Activated CD8-positive, alpha-beta memory T cell treated with anti-CD3 and anti-CD28 coated beads, Interleukin-2, amount 10 ng/mL, durations not matched to agents 7 days and 5 days (primary cell): ENCODE results near the gene CETN3. TPM values are rescaled to one million over a fixed set of nuclear protein-coding genes. Genes with fewer than 3 reads are reported as not detected.
"Not testable (repeated sequence)": the region's sequence is repeated elsewhere in the genome, so short reads cannot be mapped to it uniquely, and the experiment has no call there.

Source experiments
- ATAC-seq: fragments of 150-1000 bp; cut with Tn5 transposase; one replicate; pipeline ENCODE4 v1.10.0; 2021; ENCODE audit warnings: moderate library complexity
- CTCF ChIA-PET: fragments of 350-600 bp; sonication (Branson Sonifier 250); formaldehyde crosslinking; loops from one replicate; lab custom pipeline; 2021; ENCODE audit warnings: antibody characterized with exemption; lab: Charles Lee
- DNase-seq: peaks from one replicate; pipeline ENCODE4 v3.0.0-alpha.2; 2020
- H3K27ac Mint-ChIP-seq: one replicate; pipeline ENCODE4 v1.8.0; 2021; ENCODE audit warnings: mild to moderate bottlenecking, mixed read lengths
- H3K27me3 Mint-ChIP-seq: one replicate; pipeline ENCODE4 v1.8.0; 2021; ENCODE audit warnings: mixed read lengths
- H3K36me3 Mint-ChIP-seq: one replicate; pipeline ENCODE4 v1.8.0; 2021; ENCODE audit warnings: mild to moderate bottlenecking, mixed read lengths
- H3K4me1 Mint-ChIP-seq: one replicate; pipeline ENCODE4 v1.8.0; 2021; ENCODE audit warnings: mixed read lengths
- H3K4me3 Mint-ChIP-seq: one replicate; pipeline ENCODE4 v1.8.0; 2021; ENCODE audit warnings: mild to moderate bottlenecking, moderate library complexity, mixed read lengths
- H3K9me3 Mint-ChIP-seq: one replicate; pipeline ENCODE4 v1.8.0; 2022; ENCODE audit warnings: low read depth, mixed read lengths
- total RNA-seq, 2 experiments: library from RNA; stranded (reverse); gene quantifications; one replicate each; pipeline ENCODE4 v1.2.3, GENCODE V29; 2021

The CETN3 gene
- total RNA-seq, 2 experiments from 2014 or later, result 28.0 TPM

- Mint-ChIP-seq H3K27ac (no peak overlapping the region), H3K27me3 (peaks cover 14% of the 10 kb centered on the region), H3K36me3 (no peaks in the 10 kb centered on the region), H3K4me3 (no peak overlapping the region), H3K4me1 (no peaks in the 10 kb centered on the region), H3K9me3 (peaks cover 3% of the 10 kb centered on the region)
- no peak for DNase-seq
- ATAC-seq, result no peak
- CTCF ChIA-PET, result no interaction called here
These were observed 40.9 kb downstream of the CETN3 start for GRCh38 chr5:90368454-90369246.

DNA sequence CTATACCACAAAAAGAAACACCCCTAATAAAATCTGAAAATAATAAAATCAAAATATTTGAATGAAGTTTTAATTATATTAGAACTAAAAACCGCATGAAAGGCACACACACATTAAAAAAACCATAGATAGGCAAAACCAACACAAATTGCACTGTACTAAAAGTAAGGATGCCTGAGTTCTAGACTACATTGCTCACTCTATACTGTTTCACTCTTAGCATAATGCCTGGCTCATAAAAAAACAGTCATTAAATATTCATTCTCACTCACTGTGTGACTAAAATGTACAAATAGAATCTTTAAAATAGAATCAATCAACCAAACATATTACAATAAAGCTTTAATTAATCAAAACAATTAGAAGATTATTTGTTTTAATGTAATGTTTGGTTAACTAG lies 41.7 kb downstream of the CETN3 start:
- Mint-ChIP-seq H3K27ac (no peak overlapping the region), H3K36me3 (no peaks in the 10 kb centered on the region), H3K4me3 (no peak overlapping the region), H3K9me3 (peaks cover 3% of the 10 kb centered on the region), H3K27me3 (peaks cover 11% of the 10 kb centered on the region), H3K4me1 (no peaks in the 10 kb centered on the region)
- DNase-seq (no peak), ATAC-seq (no peak)
- CTCF ChIA-PET, result no interaction called here

GRCh38 chr5:90366948-90367347 lies 42.6 kb downstream of the CETN3 start:
- H3K9me3 Mint-ChIP-seq, result peaks cover 1% of the 10 kb centered on the region
- H3K27me3 Mint-ChIP-seq, result peaks cover 11% of the 10 kb centered on the region
- ATAC-seq (no peak), DNase-seq (no peak)
- CTCF ChIA-PET, result no interaction called here
- H3K36me3 Mint-ChIP-seq, result no peaks in the 10 kb centered on the region
- no peak overlapping the region for H3K4me3 Mint-ChIP-seq
- H3K4me1 Mint-ChIP-seq, result no peaks in the 10 kb centered on the region
- H3K27ac Mint-ChIP-seq, result no peak overlapping the region

DNA sequence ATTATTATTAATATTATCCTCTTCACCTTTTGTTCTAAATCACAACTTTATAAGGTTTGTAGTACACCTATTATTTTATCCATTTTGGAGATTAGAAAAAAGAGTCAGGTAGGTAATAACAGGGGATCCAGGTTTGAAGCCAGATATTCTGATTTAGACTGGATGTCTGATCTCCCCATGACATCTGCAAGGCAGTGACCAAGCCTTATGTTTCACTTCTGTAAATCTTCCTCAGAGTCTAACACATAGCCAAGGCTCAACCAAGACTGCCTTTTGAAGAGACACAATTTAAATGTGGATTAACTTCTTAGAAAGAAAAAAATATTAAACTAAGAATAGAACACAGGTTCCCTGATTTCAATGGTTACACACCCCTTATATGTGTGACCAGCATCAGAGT lies 44.2 kb downstream of the CETN3 start:
- CTCF ChIA-PET, result no interaction called here
- ATAC-seq (no peak), DNase-seq (no peak)
- no peaks in the 10 kb centered on the region for H3K36me3 Mint-ChIP-seq
- no peaks in the 10 kb centered on the region for H3K9me3 Mint-ChIP-seq
- no peaks in the 10 kb centered on the region for H3K4me1 Mint-ChIP-seq
- no peak overlapping the region for H3K4me3 Mint-ChIP-seq
- no peak overlapping the region for H3K27ac Mint-ChIP-seq
- H3K27me3 Mint-ChIP-seq, result peaks cover 16% of the 10 kb centered on the region

DNA sequence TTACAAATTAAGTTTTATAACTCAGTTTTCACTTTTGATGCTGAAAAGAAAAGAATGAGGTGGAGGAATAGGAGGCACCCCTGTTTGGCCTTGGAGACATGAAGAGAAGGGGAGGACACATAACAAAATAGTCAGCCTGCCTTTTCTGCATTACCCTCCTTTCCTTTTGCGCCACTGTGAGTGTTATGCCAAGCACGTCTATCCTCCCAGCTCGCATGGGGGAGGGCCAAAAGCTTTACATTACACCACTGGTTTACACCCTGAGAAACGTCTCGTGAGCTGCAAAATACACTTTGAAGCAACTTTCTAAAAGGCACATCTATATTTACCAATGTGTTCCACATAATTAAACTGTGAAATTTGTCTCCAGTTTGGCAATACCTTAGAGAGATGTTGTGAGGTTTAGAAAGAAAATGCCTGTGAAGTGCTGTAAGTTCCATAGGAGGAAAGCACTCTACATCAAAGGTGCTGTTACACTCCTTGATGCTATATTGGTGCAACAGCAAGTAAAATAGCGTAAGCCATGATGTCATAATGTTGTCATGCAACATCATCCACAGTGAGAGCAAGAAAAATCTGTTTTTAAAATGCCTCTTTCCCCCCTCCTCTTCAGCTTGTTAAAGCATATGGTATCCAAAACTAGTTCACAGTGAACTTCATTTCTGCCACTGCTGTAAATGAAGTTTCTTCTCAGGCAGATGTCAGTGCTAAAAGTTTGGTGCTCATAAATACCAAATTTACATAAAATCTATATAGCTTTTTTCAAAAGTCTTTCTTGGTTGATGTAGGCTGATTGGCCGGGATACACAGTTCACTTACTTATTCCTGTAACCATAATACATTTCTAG lies 50.3 kb downstream of the CETN3 start:
- CTCF ChIA-PET, result no interaction called here
- no peak overlapping the region for H3K27ac Mint-ChIP-seq
- H3K36me3 Mint-ChIP-seq, result no peaks in the 10 kb centered on the region
- H3K27me3 Mint-ChIP-seq, result peaks cover 6% of the 10 kb centered on the region
- DNase-seq, result no peak
- no peak overlapping the region for H3K4me3 Mint-ChIP-seq
- H3K4me1 Mint-ChIP-seq, result no peaks in the 10 kb centered on the region
- no peak for ATAC-seq
- H3K9me3 Mint-ChIP-seq, result no peaks in the 10 kb centered on the region

DNA sequence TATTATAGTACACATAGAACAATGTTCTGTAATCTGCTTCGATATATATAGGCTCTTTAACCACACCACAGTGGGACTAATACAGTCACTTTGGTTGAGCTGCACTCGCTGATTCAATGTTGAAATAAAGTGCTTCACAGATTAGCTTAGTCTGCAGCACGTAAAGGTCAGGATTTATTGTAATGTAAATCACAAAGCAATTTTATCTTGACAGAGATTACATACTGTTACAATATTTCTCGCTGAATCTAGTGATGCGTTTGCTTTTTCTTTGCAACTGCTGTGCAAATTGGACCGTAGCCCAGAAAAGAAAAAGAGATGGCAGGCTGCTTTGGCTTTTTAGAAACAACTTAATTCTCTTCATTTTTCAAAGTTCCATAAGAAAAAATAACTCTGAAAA lies 52.9 kb downstream of the CETN3 start:
- no peaks in the 10 kb centered on the region for H3K36me3 Mint-ChIP-seq
- H3K9me3 Mint-ChIP-seq, result no peaks in the 10 kb centered on the region
- H3K4me1 Mint-ChIP-seq, result no peaks in the 10 kb centered on the region
- no peak overlapping the region for H3K27ac Mint-ChIP-seq
- ATAC-seq (no peak), DNase-seq (no peak)
- no peak overlapping the region for H3K4me3 Mint-ChIP-seq
- CTCF ChIA-PET, result no interaction called here
- peaks cover 9% of the 10 kb centered on the region for H3K27me3 Mint-ChIP-seq

DNA sequence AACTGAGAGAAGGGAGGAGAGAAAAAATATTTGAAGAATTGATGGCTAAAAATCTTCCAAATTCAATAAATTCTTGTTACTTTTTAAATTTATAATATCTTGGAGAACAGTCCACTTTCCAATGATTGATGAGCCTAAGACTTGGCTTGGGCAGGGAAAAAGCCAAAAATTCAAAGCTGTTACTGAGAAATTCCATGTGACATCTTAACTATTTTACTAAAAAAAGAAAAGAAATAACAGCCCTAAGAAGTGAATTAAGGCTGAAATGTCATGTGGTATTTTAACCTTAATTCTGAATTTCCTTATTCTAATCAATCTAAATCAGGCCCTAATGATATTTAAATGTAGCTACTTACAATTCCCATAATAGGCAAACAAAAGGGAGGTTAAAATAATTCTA lies 53.4 kb downstream of the CETN3 start:
- DNase-seq, result no peak
- H3K27me3 Mint-ChIP-seq, result peaks cover 8% of the 10 kb centered on the region
- H3K4me3 Mint-ChIP-seq, result no peak overlapping the region
- H3K4me1 Mint-ChIP-seq, result no peaks in the 10 kb centered on the region
- CTCF ChIA-PET, result no interaction called here
- ATAC-seq, result no peak
- no peaks in the 10 kb centered on the region for H3K36me3 Mint-ChIP-seq
- no peak overlapping the region for H3K27ac Mint-ChIP-seq
- no peaks in the 10 kb centered on the region for H3K9me3 Mint-ChIP-seq

DNA sequence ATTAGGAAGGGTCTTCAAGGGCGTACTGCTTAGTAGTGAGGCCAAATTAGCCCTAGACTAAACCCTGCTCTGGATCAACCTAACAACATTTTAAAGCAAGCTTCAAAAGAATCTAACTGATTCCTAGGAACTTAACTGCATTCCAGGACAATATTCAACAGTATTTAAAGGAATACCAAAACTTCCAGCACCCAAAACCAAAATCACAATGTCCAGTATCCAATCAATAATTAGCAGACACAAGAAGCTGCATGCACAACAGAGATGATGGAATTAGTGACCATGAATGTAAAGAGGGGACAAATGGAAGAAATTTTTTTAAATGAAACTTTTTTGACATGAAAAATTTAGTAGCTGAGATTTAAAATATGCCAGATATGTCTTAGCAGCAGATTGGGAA lies 53.9 kb downstream of the CETN3 start:
- Mint-ChIP-seq H3K27me3 (peaks cover 5% of the 10 kb centered on the region), H3K27ac (no peak overlapping the region), H3K4me3 (no peak overlapping the region), H3K4me1 (no peaks in the 10 kb centered on the region), H3K9me3 (no peaks in the 10 kb centered on the region), H3K36me3 (no peaks in the 10 kb centered on the region)
- DNase-seq (no peak), ATAC-seq (no peak)
- CTCF ChIA-PET, result no interaction called here

- no peak overlapping the region for H3K4me3 Mint-ChIP-seq
- peaks cover 7% of the 10 kb centered on the region for H3K27me3 Mint-ChIP-seq
- no peak overlapping the region for H3K27ac Mint-ChIP-seq
- CTCF ChIA-PET, result no interaction called here
- DNase-seq (no peak), ATAC-seq (no peak)
- no peaks in the 10 kb centered on the region for H3K36me3 Mint-ChIP-seq
- H3K9me3 Mint-ChIP-seq, result no peaks in the 10 kb centered on the region
- no peaks in the 10 kb centered on the region for H3K4me1 Mint-ChIP-seq
These were observed 56.3 kb downstream of the CETN3 start for GRCh38 chr5:90353254-90353653.

GRCh38 chr5:90351101-90351500 lies 58.5 kb downstream of the CETN3 start:
- ATAC-seq, result no peak
- DNase-seq, result no peak
- H3K4me1 Mint-ChIP-seq, result no peaks in the 10 kb centered on the region
- no peaks in the 10 kb centered on the region for H3K36me3 Mint-ChIP-seq
- H3K4me3 Mint-ChIP-seq, result no peak overlapping the region
- no peaks in the 10 kb centered on the region for H3K9me3 Mint-ChIP-seq
- H3K27me3 Mint-ChIP-seq, result peaks cover 16% of the 10 kb centered on the region
- H3K27ac Mint-ChIP-seq, result no peak overlapping the region
- CTCF ChIA-PET, result no interaction called here

GRCh38 chr5:90347462-90347861 lies 62.1 kb downstream of the CETN3 start:
- H3K4me3 Mint-ChIP-seq, result no peak overlapping the region
- no peaks in the 10 kb centered on the region for H3K4me1 Mint-ChIP-seq
- no peaks in the 10 kb centered on the region for H3K36me3 Mint-ChIP-seq
- no peak overlapping the region for H3K27ac Mint-ChIP-seq
- no peak for DNase-seq
- H3K9me3 Mint-ChIP-seq, result no peaks in the 10 kb centered on the region
- peaks cover 16% of the 10 kb centered on the region for H3K27me3 Mint-ChIP-seq
- CTCF ChIA-PET, result no interaction called here
- no peak for ATAC-seq

DNA sequence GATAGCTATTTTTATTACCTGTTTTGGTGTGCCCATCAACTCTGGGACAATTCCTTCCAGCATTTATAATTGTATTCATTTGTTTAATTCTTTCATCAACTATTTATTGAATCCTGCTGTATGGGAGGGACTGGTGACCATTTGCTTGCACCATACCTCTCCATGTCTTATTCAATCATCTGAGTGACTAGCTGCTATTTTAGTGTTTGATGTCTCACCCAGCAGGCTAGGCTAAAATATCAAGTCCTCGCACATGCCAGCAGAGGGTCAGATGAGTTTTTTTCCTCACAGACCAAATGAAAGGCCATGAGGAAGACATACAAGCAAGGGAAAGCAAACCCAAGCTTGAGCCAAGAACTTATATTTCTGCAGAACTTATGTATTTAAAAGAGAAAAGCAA lies 63.9 kb downstream of the CETN3 start:
- Mint-ChIP-seq H3K27me3 (peaks cover 20% of the 10 kb centered on the region), H3K4me1 (no peaks in the 10 kb centered on the region), H3K4me3 (no peak overlapping the region), H3K27ac (no peak overlapping the region), H3K36me3 (no peaks in the 10 kb centered on the region), H3K9me3 (no peaks in the 10 kb centered on the region)
- ATAC-seq (no peak), DNase-seq (no peak)
- CTCF ChIA-PET, result no interaction called here

GRCh38 chr5:90344689-90345088 lies 64.9 kb downstream of the CETN3 start:
- DNase-seq, result no peak
- Mint-ChIP-seq H3K4me3 (no peak overlapping the region), H3K36me3 (no peaks in the 10 kb centered on the region), H3K4me1 (no peaks in the 10 kb centered on the region), H3K27me3 (peaks cover 20% of the 10 kb centered on the region), H3K27ac (no peak overlapping the region), H3K9me3 (no peaks in the 10 kb centered on the region)
- ATAC-seq, result no peak
- CTCF ChIA-PET, result no interaction called here

DNA sequence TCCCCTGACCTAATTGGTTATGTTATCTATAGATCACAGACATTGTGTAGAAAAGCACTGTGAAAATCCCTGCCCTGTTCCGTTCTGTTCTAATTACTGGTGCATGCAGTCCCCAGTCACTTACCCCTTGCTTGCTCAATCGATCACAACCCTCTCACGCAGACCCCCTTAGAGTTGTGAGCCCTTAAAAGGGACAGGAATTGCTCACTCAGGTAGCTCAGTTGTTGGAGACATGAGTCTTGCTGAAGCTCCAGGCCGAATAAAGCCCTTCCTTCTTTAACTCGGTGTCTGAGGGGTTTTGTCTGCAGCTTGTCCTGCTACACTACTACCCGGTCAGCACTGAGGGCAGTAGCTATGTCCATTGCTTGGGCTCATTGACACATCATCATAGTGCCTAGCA lies 65.8 kb downstream of the CETN3 start:
- H3K9me3 Mint-ChIP-seq, ATAC-seq, H3K36me3 Mint-ChIP-seq, DNase-seq, CTCF ChIA-PET, H3K27ac Mint-ChIP-seq, H3K4me1 Mint-ChIP-seq, H3K4me3 Mint-ChIP-seq: not testable (repeated sequence)
- H3K27me3 Mint-ChIP-seq, result peaks cover 16% of the 10 kb centered on the region
